Prostate gland (tissue), 2 donors: ENCODE data around the gene HNRNPR. TPM values are rescaled to one million over a fixed set of nuclear protein-coding genes. Genes with fewer than 3 reads are reported as not detected.
A peak's percentile ranks its signal among the peaks of the same experiment; 100 is the strongest.

Source experiments
- DNase-seq: peaks from one replicate; pipeline ENCODE4 v3.0.0-alpha.2; 2019; ENCODE audit warnings: low spot score
- H3K27ac ChIP-seq, 2 donors: fragments of 200-600 bp; sonication (generic); 2 replicates each; pipeline ENCODE4 v1.5.1; 2017 to 2019
- H3K27me3 ChIP-seq: fragments of 200-600 bp; sonication (generic); replicated peaks from 2 replicates; pipeline ENCODE4 v1.5.1; 2019; ENCODE audit not compliant: insufficient read depth
- H3K36me3 ChIP-seq, 2 donors: fragments of 200-600 bp; sonication (generic); 1 replicate in 1 of 2; 2 replicates in 1 of 2; pipeline versions ENCODE4 v1.5.1 to v1.8.1; 2017 to 2019
- H3K4me1 ChIP-seq: fragments of 200-600 bp; sonication (generic); replicated peaks from 2 replicates; pipeline ENCODE4 v1.5.1; 2019
- H3K4me3 ChIP-seq, 2 donors: fragments of 200-600 bp; sonication (generic); 2 replicates each; pipeline ENCODE4 v1.5.1; 2017 to 2019
- H3K9me3 ChIP-seq: fragments of 200-600 bp; sonication (generic); 2 replicates; pipeline ENCODE4 v1.5.1; 2017
- POLR2A ChIP-seq: fragments of 450-650 bp; IDR thresholded peaks from one replicate; pipeline ENCODE4 v1.6.1; 2016; ENCODE audit warnings: antibody characterized with exemption, mild to moderate bottlenecking
- POLR2AphosphoS5 ChIP-seq: sonication (generic); formaldehyde crosslinking; IDR thresholded peaks from one replicate; pipeline ENCODE4 v1.6.1; 2017; ENCODE audit warnings: antibody characterized with exemption
- WGBS: methylation state at CpG from one replicate; pipeline ENCODE4 v1.1.5; 2018; 5-methylcytosine and 5-hydroxymethylcytosine counted together
- intact Hi-C: fragments of 100-400 bp; cut with DNase I; formaldehyde crosslinking; loops from one replicate; pipeline ENCODE4 v1.14.2; 2022
- total RNA-seq, 2 donors: library from RNA; depleted of rRNA; stranded (reverse); fragments of >200 nt; gene quantifications; one replicate each; pipeline ENCODE4 v1.1.0, GENCODE V29; 2016
- TF ChIP-seq, protein P1 (sequence below), 4 experiments: fragments of 200-600 bp in 2 of 4; fragments of 450-650 bp in 2 of 4; sonication (generic) in 2 of 4; IDR thresholded peaks; 1 replicate in 3 of 4; 2 replicates in 1 of 4; pipeline ENCODE4 v1.5.1; 2016 to 2019; ENCODE audit warnings: antibody characterized with exemption in 4 of 4, mild to moderate bottlenecking in 2 of 4, moderate library complexity in 2 of 4

Gene HNRNPR
- total RNA-seq, 2 donors from 2014 or later = 85.8 to 88.1 TPM

DNA sequence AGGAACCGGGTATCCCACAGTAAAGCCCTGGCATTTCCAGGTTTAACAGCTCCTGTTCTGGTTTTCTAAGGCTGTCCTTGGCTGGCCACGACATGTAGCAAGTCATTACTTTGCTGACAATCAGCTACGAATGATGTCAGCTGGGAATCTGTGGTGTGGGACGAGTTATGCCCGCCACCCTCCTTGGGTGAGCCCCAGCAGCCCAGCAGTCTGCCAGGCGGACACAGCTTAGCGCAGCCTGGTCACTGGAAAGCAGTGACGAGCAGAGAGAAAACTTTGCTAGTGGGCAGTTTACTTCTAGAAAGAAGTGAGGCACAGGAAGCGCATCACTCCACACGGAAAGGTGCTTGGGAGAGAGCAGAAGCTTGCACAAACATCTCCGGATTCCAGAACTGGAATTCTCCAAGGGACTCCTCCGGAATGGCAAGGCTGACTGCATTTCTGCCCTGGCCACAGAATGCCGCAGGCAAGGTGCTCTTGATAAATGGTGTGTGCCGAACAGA lies 41.1 kb upstream of the HNRNPR start:
- H3K4me3 ChIP-seq = no peak overlapping the region
- H3K4me1 ChIP-seq = no peaks in the 10 kb centered on the region
- H3K36me3 ChIP-seq = no peaks in the 10 kb centered on the region
- DNase-seq = no peak
- no peak for TF ChIP-seq POLR2A
- TF ChIP-seq, protein P1, sequence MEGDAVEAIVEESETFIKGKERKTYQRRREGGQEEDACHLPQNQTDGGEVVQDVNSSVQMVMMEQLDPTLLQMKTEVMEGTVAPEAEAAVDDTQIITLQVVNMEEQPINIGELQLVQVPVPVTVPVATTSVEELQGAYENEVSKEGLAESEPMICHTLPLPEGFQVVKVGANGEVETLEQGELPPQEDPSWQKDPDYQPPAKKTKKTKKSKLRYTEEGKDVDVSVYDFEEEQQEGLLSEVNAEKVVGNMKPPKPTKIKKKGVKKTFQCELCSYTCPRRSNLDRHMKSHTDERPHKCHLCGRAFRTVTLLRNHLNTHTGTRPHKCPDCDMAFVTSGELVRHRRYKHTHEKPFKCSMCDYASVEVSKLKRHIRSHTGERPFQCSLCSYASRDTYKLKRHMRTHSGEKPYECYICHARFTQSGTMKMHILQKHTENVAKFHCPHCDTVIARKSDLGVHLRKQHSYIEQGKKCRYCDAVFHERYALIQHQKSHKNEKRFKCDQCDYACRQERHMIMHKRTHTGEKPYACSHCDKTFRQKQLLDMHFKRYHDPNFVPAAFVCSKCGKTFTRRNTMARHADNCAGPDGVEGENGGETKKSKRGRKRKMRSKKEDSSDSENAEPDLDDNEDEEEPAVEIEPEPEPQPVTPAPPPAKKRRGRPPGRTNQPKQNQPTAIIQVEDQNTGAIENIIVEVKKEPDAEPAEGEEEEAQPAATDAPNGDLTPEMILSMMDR (IDR thresholded peaks at IDR 0.05) = no peak
- no peak for TF ChIP-seq POLR2AphosphoS5
- intact Hi-C loops = no loop called here
- H3K27ac ChIP-seq = no peak overlapping the region
- 67% methylated on average over 14 of the region's 14 CpGs for WGBS
- H3K27me3 ChIP-seq = no peaks in the 10 kb centered on the region
- no peaks in the 10 kb centered on the region for H3K9me3 ChIP-seq

DNA sequence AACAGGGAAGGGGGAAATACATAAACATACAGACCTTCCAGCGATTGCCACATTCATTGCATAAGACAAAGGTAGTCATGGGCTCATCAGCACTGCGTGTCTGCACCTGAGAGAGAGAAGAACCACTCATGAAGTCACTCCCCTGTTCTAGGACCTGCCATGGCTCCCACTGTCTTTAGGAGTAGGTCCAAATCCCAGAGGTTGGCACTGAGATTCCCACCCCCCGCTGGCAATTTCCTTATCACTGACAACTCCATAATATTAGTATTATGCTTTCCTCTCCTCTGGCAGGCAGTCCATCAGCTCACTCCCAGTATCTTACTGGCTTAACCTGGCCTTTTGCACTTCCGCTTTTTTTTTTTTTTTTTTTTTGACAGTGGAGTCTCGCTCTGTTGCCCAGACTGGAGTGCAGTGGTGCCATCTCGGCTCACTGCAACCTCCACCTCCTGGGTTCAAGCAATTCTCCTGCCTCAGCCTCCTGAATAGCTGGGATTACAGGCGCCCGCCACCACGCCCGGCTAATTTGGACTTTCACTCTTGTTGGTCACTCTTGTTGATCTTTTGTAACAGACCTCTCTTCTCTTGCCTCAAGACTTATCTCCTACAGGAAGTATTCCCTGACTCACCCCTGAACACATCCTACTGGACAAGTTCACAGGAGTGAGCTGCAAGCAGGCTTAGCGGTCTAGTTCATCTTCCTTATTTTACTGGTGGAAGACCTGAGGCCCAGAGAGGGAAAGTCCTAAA lies 40.4 kb upstream of the HNRNPR start:
- no peaks in the 10 kb centered on the region for H3K9me3 ChIP-seq
- TF ChIP-seq POLR2A (no peak), POLR2AphosphoS5 (no peak)
- TF ChIP-seq, protein P1 (IDR thresholded peaks at IDR 0.05) = no peak
- H3K4me3 ChIP-seq = no peak overlapping the region
- WGBS = 79% methylated on average over 11 of the region's 11 CpGs
- DNase-seq = no peak
- no peaks in the 10 kb centered on the region for H3K36me3 ChIP-seq
- H3K27me3 ChIP-seq = no peaks in the 10 kb centered on the region
- intact Hi-C loops = no loop called here
- H3K27ac ChIP-seq = peak overlapping the region; percentile 9 to 45
- H3K4me1 ChIP-seq = no peaks in the 10 kb centered on the region

DNA sequence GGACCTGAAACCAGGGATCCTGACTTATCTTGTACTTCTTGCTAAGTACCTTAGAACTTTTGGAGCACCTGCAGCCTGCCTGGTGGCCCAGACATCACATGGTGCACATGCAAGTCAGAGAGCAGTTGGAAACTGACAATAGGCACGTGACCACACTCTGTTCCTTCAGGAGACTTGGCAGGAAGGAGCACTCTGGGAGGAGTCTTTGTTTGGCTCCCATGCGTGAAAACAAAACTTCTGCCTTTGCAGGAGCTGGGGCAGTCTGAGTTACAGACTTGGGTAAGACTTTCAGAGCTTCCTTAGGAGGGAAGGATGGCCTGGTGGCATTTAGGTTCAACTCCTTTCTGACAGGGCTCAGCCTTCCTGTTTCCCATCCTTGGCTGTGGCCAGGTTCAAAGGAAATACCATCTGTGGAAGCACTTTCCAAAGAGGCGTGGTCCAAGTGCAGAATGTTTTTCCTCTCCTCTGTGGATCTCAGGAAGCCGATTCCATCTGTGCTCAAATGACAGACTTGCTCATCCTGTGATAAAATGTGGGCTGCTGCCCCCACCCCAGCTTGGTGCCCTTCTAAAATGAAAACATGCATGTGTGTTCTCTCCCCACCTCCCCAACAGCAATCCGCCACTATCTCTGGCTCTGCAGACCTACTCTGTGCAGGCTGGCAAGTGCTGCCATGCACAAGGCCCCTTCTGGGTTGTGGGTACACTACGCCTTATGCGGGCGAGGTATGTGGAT lies 39.7 kb upstream of the HNRNPR start:
- 51% methylated on average over 8 of the region's 8 CpGs for WGBS
- H3K4me1 ChIP-seq = no peaks in the 10 kb centered on the region
- no peaks in the 10 kb centered on the region for H3K36me3 ChIP-seq
- intact Hi-C loops = no loop called here
- no peak for DNase-seq
- H3K27me3 ChIP-seq = no peaks in the 10 kb centered on the region
- no peak overlapping the region for H3K4me3 ChIP-seq
- no peaks in the 10 kb centered on the region for H3K9me3 ChIP-seq
- TF ChIP-seq, protein P1 (IDR thresholded peaks at IDR 0.05) = no peak
- TF ChIP-seq POLR2AphosphoS5 (peak; percentile 55), POLR2A (no peak)
- H3K27ac ChIP-seq = peak overlapping the region; percentile 9 to 45

DNA sequence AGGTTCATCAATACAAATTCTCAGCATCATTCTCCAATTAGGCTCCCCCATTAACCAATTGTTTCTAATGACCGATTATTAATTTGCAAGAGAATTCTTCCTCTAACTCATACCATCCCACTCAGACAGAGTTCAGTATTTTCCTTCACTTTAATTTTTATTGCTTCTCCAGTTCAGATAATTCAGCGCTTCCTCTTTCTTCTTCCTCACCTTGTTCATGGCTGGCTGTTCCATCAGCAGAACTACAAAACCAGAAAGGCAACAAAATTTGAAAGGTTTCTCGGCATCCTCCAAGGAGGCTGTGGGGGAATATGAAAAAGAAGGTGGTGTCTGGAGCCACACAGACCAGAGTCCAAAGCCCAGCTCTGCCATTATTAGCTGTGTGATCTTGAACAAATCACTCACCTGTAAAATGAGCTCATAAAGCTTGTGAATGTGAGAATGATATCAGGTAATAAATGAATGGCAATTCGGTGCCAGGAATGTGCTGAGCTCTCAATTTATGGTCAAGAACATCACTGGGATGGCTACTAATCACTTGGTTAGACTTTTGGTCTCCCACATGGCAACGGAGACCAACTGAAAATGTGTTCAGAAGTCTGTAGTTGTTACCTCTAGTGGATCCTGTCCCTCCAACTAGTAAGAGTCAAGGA lies 37.3 kb upstream of the HNRNPR start:
- H3K36me3 ChIP-seq = no peaks in the 10 kb centered on the region
- no peaks in the 10 kb centered on the region for H3K27me3 ChIP-seq
- no peak overlapping the region for H3K4me3 ChIP-seq
- 68% methylated on average over 5 of the region's 5 CpGs for WGBS
- H3K4me1 ChIP-seq = peaks cover 10% of the 10 kb centered on the region
- TF ChIP-seq POLR2A = no peak
- TF ChIP-seq, protein P1 (IDR thresholded peaks at IDR 0.05) = no peak
- TF ChIP-seq POLR2AphosphoS5 = no peak
- H3K27ac ChIP-seq = no peak overlapping the region
- no peaks in the 10 kb centered on the region for H3K9me3 ChIP-seq
- intact Hi-C loops = no loop called here
- no peak for DNase-seq
